Measurements from ENCODE around the gene DPPA2.

DPPA2 gene

GRCh38 chr3:109325109-109325508, 8.8 kb upstream of the DPPA2 start:
- no peak for DNase-seq

DNA sequence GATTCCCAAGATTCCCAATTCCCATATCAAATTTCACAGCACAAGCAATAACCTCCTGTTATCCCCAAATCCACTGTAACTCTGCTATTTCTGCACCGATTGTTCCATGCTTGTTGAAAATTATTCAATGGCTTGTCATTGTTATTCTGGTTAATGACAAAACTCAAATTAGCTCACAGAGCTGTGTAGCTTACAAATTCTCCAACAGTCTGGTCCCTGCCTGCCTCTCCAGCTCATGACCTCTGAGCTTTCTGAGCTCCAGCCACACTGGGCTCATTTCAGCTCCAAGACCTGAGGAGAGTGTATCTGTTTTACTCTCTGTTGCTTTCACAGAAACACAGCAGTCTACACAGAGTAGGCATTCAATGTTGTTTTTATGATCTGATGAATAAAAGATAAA, 3.3 kb downstream of the DPPA2 start:
- no peak for DNase-seq

DNA sequence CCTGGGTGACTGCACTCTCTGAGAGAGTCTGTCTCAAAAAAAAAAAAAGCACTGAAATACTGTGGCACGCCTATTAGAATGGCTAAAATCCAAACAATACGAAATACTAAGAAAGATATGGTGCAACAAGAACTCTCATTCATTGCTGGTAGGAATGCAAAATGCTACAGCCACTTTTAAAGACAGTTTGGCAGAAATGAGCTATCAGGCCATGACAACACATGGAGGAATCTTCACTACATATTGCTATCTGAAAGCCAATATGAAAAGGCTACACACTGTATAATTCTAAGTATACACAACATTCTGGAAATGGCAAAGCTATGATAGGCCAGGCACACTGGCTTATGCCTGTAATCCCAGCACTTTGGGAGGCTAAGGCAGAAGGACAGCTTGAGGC, 18.8 kb downstream of the DPPA2 start:
- DNase-seq, result no peak

GRCh38 chr3:109284071-109284470, 32.2 kb downstream of the DPPA2 start:
- no peak for DNase-seq

DNA sequence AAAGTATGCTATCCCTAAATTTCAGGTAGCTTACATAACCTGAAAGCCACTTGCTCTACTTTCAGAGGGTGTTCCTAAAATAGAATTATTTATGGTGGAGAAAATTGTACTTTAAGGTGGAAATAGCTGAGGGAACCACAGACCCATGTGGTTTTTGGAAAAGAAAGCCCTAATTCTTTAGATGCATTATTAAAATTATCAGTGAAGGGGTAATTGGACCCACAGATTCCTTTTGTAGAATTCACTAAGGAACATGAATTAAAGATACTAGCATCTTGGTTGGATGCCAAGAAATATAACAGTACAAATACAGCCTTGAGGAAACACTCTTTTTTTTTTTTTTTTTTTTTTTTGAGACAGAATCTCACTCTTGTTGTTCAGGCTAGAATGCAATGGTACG, 37.8 kb downstream of the DPPA2 start:
- no peak for DNase-seq

DNA sequence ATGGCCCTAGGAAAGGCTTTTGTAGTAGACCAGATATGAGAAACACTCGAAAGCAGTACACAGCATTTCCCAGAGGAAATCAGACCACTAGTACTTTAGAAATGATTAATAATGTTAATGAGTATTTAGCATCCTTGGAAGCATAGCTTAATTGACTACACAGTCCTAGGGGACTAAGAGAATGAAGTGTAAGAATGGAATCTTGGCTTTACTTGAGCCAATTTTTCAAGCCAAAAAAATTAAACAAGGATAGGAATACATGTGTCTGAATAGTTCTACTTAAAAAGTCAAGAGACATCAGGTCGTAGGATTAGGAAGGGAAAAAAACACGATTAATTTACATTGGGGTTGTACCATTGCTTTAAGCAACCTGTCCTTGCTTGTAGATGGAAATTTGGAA, 38.2 kb downstream of the DPPA2 start:
- no peak for DNase-seq

DNA sequence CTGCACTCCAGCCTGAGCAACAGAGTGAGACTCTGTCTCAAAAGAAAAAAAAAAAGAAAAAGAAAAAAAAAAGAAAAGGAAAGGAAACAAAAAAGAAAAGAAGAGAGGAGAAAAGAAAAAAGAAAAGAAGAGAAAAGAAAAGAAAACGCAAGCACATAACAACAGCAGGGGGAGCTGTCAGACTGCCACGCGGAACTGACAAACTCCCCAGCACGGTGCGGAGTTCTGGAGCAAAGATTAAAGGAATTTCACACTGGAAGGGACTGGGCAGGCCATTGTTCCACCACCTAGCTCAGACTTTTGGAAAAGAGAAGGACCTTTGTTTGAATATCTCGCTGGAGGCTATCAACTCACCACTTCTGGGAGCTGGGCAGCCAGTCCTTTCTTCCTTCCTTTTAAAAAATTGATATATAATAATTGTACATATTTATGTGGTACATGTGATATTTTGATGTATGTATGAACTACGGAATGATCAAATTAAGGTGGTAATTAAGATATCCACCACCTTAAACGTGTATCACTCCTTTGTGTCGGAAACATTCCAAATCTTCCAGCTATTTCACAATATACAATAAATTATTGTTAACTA, 40.5 kb downstream of the DPPA2 start:
- peak; percentile 8 for DNase-seq

- DNase-seq, result no peak
Observed at GRCh38 chr3:109270779-109271178, 45.5 kb downstream of the DPPA2 start.

- no peak for DNase-seq
Observed at GRCh38 chr3:109269577-109270275, 46.6 kb downstream of the DPPA2 start.

- DNase-seq, result no peak
Observed at GRCh38 chr3:109268181-109268580, 48.1 kb downstream of the DPPA2 start.

DNA sequence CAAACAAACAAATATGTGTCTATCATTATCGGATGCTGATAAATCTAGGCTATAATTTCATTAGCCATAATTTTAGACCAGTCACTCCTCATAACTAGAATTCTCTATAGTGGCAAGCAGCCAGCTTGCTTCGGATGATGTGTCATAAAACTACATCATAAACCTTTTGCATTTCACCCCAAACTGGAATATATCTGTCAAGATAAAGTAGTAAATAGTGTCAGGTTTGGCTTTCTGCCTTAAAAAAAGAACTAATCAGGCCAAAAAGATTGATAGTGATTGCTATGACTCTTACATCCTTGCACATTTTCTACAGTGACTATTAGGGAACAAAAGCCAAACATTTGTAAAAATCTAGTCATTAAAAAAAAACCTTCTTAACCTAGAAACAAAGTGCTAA, 51.0 kb downstream of the DPPA2 start:
- DNase-seq, result no peak

- no peak for DNase-seq
Observed at GRCh38 chr3:109257269-109257668, 59.0 kb downstream of the DPPA2 start.

DNA sequence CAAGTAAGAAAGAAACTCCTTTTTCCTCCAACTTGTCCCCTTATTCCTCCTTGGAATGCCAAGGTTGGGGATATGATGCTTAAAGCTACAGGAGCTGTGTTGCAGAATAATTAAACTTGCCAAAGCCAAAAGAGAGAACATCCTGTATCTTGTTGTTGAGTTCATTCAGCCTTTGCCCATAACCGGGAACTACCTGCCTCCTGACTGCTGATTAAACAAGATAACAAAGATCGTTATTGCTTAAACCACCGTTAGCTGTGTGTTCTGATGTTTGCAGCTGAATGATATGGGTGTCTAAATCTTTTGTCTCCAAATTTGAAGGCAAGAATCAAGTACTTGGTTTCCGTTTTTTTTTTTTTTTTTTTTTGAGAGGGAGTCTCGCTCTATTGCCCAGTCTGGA, 61.5 kb downstream of the DPPA2 start:
- no peak for DNase-seq

DNA sequence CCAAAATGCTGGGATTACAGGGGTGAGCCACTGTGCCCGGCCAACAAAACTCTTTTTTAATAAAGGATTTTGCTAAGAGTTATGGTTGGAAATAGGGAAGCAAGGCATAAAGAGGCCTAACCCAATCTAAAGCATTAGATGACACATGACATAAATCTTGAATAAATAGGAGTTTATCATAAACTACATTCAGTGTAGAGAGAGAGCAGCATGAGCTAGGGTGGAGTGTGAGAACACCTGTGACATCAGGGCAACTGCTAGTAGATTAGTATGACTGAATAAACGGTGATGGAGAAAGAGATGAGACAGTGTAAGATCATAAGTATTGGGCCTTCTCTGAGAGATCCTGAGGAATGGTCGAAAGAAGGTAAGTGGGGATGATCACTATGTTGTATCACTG, 63.7 kb downstream of the DPPA2 start:
- DNase-seq, result no peak
